WTC11 (cell line): Measurements from ENCODE around the gene MAP3K3.
A peak's percentile ranks its signal among the peaks of the same experiment; 100 is the strongest.

Experiments
- AR ChIP-seq: fragments of 250-450 bp; sonication (Bioruptor Pico); IDR thresholded peaks from 2 replicates; pipeline ENCODE4 v1.9.0; 2021; ENCODE audit warnings: mild to moderate bottlenecking
- ATF3 ChIP-seq: sonication (generic); formaldehyde crosslinking; conservative IDR thresholded peaks from 2 replicates; pipeline ENCODE4 v1.8.1; 2022; ENCODE audit warnings: mild to moderate bottlenecking, missing genetic modification reagents
- CREB1 ChIP-seq: sonication (generic); formaldehyde crosslinking; IDR thresholded peaks from 2 replicates; pipeline ENCODE4 v1.8.0; 2023; ENCODE audit warnings: mild to moderate bottlenecking, missing genetic modification reagents
- CTCF ChIP-seq: fragments of 200-600 bp; IDR thresholded peaks from 2 replicates; pipeline ENCODE4 v1.8.0; 2022; ENCODE audit warnings: antibody characterized with exemption
- ELF4 ChIP-seq: sonication (generic); formaldehyde crosslinking; IDR thresholded peaks from 2 replicates; pipeline ENCODE4 v1.8.1; 2022; ENCODE audit warnings: low read depth, mild to moderate bottlenecking, moderate library complexity, missing genetic modification reagents
- ETV6 ChIP-seq: sonication (generic); formaldehyde crosslinking; IDR thresholded peaks from 2 replicates; pipeline ENCODE4 v1.8.1; 2022; ENCODE audit warnings: mild to moderate bottlenecking, missing genetic modification reagents
- FOXK1 ChIP-seq: sonication (generic); formaldehyde crosslinking; IDR thresholded peaks from 2 replicates; pipeline ENCODE4 v1.8.0; 2022; ENCODE audit warnings: mild to moderate bottlenecking, moderate library complexity, missing genetic modification reagents
- GABPB1 ChIP-seq: sonication (generic); formaldehyde crosslinking; IDR thresholded peaks from 2 replicates; pipeline ENCODE4 v1.8.1; 2023; ENCODE audit warnings: mild to moderate bottlenecking, missing genetic modification reagents
- RELA ChIP-seq: sonication (generic); formaldehyde crosslinking; IDR thresholded peaks from 2 replicates; pipeline ENCODE4 v1.8.1; 2022; ENCODE audit warnings: missing genetic modification reagents, mild to moderate bottlenecking, borderline replicate concordance
- TEAD4 ChIP-seq: sonication (generic); formaldehyde crosslinking; IDR thresholded peaks from 2 replicates; pipeline ENCODE4 v1.8.0; 2022; ENCODE audit warnings: mild to moderate bottlenecking, missing genetic modification reagents
- ZNF263 ChIP-seq: sonication (generic); formaldehyde crosslinking; IDR thresholded peaks from 2 replicates; pipeline ENCODE4 v1.8.1; 2022; ENCODE audit warnings: low read depth, mild to moderate bottlenecking, moderate library complexity, missing genetic modification reagents
- TF ChIP-seq, protein P1 (sequence below): fragments of 250-450 bp; sonication (Bioruptor Pico); IDR thresholded peaks from 2 replicates; pipeline ENCODE4 v1.8.0; 2021; ENCODE audit warnings: mild to moderate bottlenecking
- TF ChIP-seq, protein P2 (sequence below): sonication (generic); formaldehyde crosslinking; IDR thresholded peaks from 2 replicates; pipeline ENCODE4 v1.8.1; 2023; ENCODE audit warnings: mild to moderate bottlenecking, missing genetic modification reagents, moderate library complexity
- TF ChIP-seq, protein P3 (sequence below): sonication (generic); formaldehyde crosslinking; IDR thresholded peaks from 2 replicates; pipeline ENCODE4 v1.8.0; 2022; ENCODE audit warnings: mild to moderate bottlenecking, missing genetic modification reagents

- TF ChIP-seq, protein P1, sequence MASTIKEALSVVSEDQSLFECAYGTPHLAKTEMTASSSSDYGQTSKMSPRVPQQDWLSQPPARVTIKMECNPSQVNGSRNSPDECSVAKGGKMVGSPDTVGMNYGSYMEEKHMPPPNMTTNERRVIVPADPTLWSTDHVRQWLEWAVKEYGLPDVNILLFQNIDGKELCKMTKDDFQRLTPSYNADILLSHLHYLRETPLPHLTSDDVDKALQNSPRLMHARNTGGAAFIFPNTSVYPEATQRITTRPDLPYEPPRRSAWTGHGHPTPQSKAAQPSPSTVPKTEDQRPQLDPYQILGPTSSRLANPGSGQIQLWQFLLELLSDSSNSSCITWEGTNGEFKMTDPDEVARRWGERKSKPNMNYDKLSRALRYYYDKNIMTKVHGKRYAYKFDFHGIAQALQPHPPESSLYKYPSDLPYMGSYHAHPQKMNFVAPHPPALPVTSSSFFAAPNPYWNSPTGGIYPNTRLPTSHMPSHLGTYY (CRISPR knock-in tag), result no peak
- TF ChIP-seq, protein P2, sequence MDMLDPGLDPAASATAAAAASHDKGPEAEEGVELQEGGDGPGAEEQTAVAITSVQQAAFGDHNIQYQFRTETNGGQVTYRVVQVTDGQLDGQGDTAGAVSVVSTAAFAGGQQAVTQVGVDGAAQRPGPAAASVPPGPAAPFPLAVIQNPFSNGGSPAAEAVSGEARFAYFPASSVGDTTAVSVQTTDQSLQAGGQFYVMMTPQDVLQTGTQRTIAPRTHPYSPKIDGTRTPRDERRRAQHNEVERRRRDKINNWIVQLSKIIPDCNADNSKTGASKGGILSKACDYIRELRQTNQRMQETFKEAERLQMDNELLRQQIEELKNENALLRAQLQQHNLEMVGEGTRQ (CRISPR knock-in tag), result no peak
- TF ChIP-seq RELA (CRISPR knock-in tag) (no peak), CTCF (no peak), TEAD4 (CRISPR knock-in tag) (no peak), ATF3 (CRISPR knock-in tag) (no peak), ETV6 (CRISPR knock-in tag) (no peak), FOXK1 (0 out of 2 replicates have a peak, but pooled peaks have one; percentile 15), ELF4 (no peak), ZNF263 (CRISPR knock-in tag) (no peak), AR (CRISPR knock-in tag) (no peak), CREB1 (CRISPR knock-in tag) (no peak), GABPB1 (CRISPR knock-in tag) (no peak)
- TF ChIP-seq, protein P3, sequence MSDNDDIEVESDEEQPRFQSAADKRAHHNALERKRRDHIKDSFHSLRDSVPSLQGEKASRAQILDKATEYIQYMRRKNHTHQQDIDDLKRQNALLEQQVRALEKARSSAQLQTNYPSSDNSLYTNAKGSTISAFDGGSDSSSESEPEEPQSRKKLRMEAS, result no peak
Measured at GRCh38 chr17:63622574-63623390, 565 bp downstream of the MAP3K3 start.
